ENCODE measurements around the gene HAL.

Gene HAL

GRCh38 chr12:96014943-96015599, 18.9 kb upstream of the HAL start:
- DNase-seq = no peak

GRCh38 chr12:96007729-96008128, 11.6 kb upstream of the HAL start:
- no peak for DNase-seq

- no peak for DNase-seq
Measured at GRCh38 chr12:96006727-96007126, 10.6 kb upstream of the HAL start.

- no peak for DNase-seq
Measured at GRCh38 chr12:96000858-96001257, 4.7 kb upstream of the HAL start.

- no peak for DNase-seq
Measured at GRCh38 chr12:95999484-95999883, 3.3 kb upstream of the HAL start.

- no peak for DNase-seq
Measured at GRCh38 chr12:95998611-95999286, 2.6 kb upstream of the HAL start.

- no peak for DNase-seq
Measured at GRCh38 chr12:95997911-95998510, 1.9 kb upstream of the HAL start.

GRCh38 chr12:95997276-95997675, 1.1 kb upstream of the HAL start:
- no peak for DNase-seq

- no peak for DNase-seq
Measured at GRCh38 chr12:95995238-95996031, 709 bp downstream of the HAL start.

GRCh38 chr12:95994476-95994875, 1.7 kb downstream of the HAL start:
- DNase-seq = no peak

GRCh38 chr12:95993907-95994306, 2.2 kb downstream of the HAL start:
- no peak for DNase-seq

GRCh38 chr12:95990136-95990535, 6.0 kb downstream of the HAL start:
- no peak for DNase-seq

GRCh38 chr12:95989504-95990123, 6.5 kb downstream of the HAL start:
- DNase-seq = no peak

- DNase-seq = no peak
Measured at GRCh38 chr12:95988506-95989275, 7.5 kb downstream of the HAL start.

GRCh38 chr12:95986635-95987570, 9.2 kb downstream of the HAL start:
- DNase-seq = no peak

GRCh38 chr12:95984682-95985081, 11.5 kb downstream of the HAL start:
- DNase-seq = no peak

- DNase-seq = no peak
Measured at GRCh38 chr12:95982602-95983001, 13.5 kb downstream of the HAL start.

- no peak for DNase-seq
Measured at GRCh38 chr12:95980437-95980836, 15.7 kb downstream of the HAL start.

GRCh38 chr12:95978774-95979173, 17.4 kb downstream of the HAL start:
- no peak for DNase-seq

- DNase-seq = no peak
Measured at GRCh38 chr12:95978351-95978750, 17.8 kb downstream of the HAL start.

- no peak for DNase-seq
Measured at GRCh38 chr12:95977764-95978305, 18.3 kb downstream of the HAL start.

Measured in activated CD4-positive, CD25-positive, alpha-beta regulatory T cell treated with anti-CD3 and anti-CD28 coated beads, Interleukin-2, amount 50 U/mL, for 72 hours (primary cell).